Muscle of leg (tissue), 16 donors: ENCODE measurements around the gene YY1. TPM values are rescaled to one million over a fixed set of nuclear protein-coding genes. Genes with fewer than 3 reads are reported as not detected.

Experiments used
- DNase-seq: peaks from one replicate; pipeline ENCODE4 v3.0.0; 2013
- H3K27ac ChIP-seq: one replicate; pipeline ENCODE4 v1.5.1; 2013; ENCODE audit warnings: mild to moderate bottlenecking, low read length, control low read depth
- H3K27me3 ChIP-seq: one replicate; pipeline ENCODE4 v1.6.1; 2013; ENCODE audit warnings: low read length; ENCODE audit not compliant: control insufficient read depth, insufficient read depth
- H3K36me3 ChIP-seq: one replicate; pipeline ENCODE4 v1.6.1; 2013; ENCODE audit warnings: low read length; ENCODE audit not compliant: control insufficient read depth, insufficient read depth
- H3K4me1 ChIP-seq: one replicate; pipeline ENCODE4 v1.6.1; 2013; ENCODE audit warnings: low read length; ENCODE audit not compliant: control insufficient read depth, insufficient read depth
- H3K4me3 ChIP-seq: one replicate; pipeline ENCODE4 v1.5.1; 2013; ENCODE audit warnings: low read length, control low read depth
- H3K9me3 ChIP-seq: replicated peaks from 2 replicates; pipeline ENCODE4 v1.6.1; 2013; ENCODE audit warnings: low read depth, low read length; ENCODE audit not compliant: control insufficient read depth
- WGBS: methylation state at CpG from one replicate; pipeline ENCODE4 v1.1.5; 2013; ENCODE audit warnings: missing lambda C conversion rate; ENCODE audit not compliant: insufficient coverage; 5-methylcytosine and 5-hydroxymethylcytosine counted together
- long read RNA-seq, 11 donors: transcript quantifications; one replicate each; lab custom pipeline, GENCODE V29; 2026
- polyA plus RNA-seq, 8 donors: library from polyadenylated mRNA; unstranded; fragments of 120-200 nt; gene quantifications; one replicate each; pipeline versions ENCODE4 v1.2.1 to v1.2.3, GENCODE V29; 2013; ENCODE audit warnings: inconsistent platforms in 1 of 8, low replicate concordance in 1 of 8; ENCODE audit not compliant: insufficient read length in 8 of 8, insufficient read depth in 1 of 8
- total RNA-seq: library from RNA; stranded (reverse); fragments of 120-200 nt; gene quantifications from one replicate; pipeline ENCODE4 v1.2.4, GENCODE V29; 2013

The YY1 gene
- total RNA-seq: 40.6 TPM
- 10 to 100 TPM; 65.7 to 79.5 (median 70.8) TPM for polyA plus RNA-seq
- long read RNA-seq, donor 1, full-length matches to known transcripts: 22 of 22 reads
- long read RNA-seq, donor 1, partial matches to known transcripts: 0 of 22 reads
- long read RNA-seq, donor 1, other reads (novel, unspliced or antisense): 0 of 22 reads
- long read RNA-seq, donor 2, full-length matches to known transcripts: 7 of 7 reads
- long read RNA-seq, donor 2, partial matches to known transcripts: 0 of 7 reads
- long read RNA-seq, donor 2, other reads (novel, unspliced or antisense): 0 of 7 reads
- long read RNA-seq, donor 3, full-length matches to known transcripts: 36 of 41 reads
- long read RNA-seq, donor 3, partial matches to known transcripts: 5 of 41 reads
- long read RNA-seq, donor 3, other reads (novel, unspliced or antisense): 0 of 41 reads
- long read RNA-seq, donor 4, full-length matches to known transcripts: 25 of 30 reads
- long read RNA-seq, donor 4, partial matches to known transcripts: 5 of 30 reads
- long read RNA-seq, donor 4, other reads (novel, unspliced or antisense): 0 of 30 reads
- long read RNA-seq, donor 5, full-length matches to known transcripts: 89 of 101 reads
- long read RNA-seq, donor 5, partial matches to known transcripts: 12 of 101 reads
- long read RNA-seq, donor 5, other reads (novel, unspliced or antisense): 0 of 101 reads
- long read RNA-seq, donor 6, full-length matches to known transcripts: 66 of 78 reads
- long read RNA-seq, donor 6, partial matches to known transcripts: 12 of 78 reads
- long read RNA-seq, donor 6, other reads (novel, unspliced or antisense): 0 of 78 reads
- long read RNA-seq, donor 7, full-length matches to known transcripts: 59 of 67 reads
- long read RNA-seq, donor 7, partial matches to known transcripts: 8 of 67 reads
- long read RNA-seq, donor 7, other reads (novel, unspliced or antisense): 0 of 67 reads
- long read RNA-seq, donor 8, full-length matches to known transcripts: 35 of 41 reads
- long read RNA-seq, donor 8, partial matches to known transcripts: 6 of 41 reads
- long read RNA-seq, donor 8, other reads (novel, unspliced or antisense): 0 of 41 reads
- long read RNA-seq, donor 9, full-length matches to known transcripts: 59 of 64 reads
- long read RNA-seq, donor 9, partial matches to known transcripts: 5 of 64 reads
- long read RNA-seq, donor 9, other reads (novel, unspliced or antisense): 0 of 64 reads
- long read RNA-seq, donor 10, full-length matches to known transcripts: 49 of 58 reads
- long read RNA-seq, donor 10, partial matches to known transcripts: 9 of 58 reads
- long read RNA-seq, donor 10, other reads (novel, unspliced or antisense): 0 of 58 reads
- long read RNA-seq, donor 11, full-length matches to known transcripts: 40 of 60 reads
- long read RNA-seq, donor 11, partial matches to known transcripts: 15 of 60 reads
- long read RNA-seq, donor 11, other reads (novel, unspliced or antisense): 5 of 60 reads

GRCh38 chr14:100238419-100239210, at the start of gene YY1:
Gene YY1, plus strand, starts transcription at chr14:100239144. Its CDS starts 101 bp downstream, at chr14:100239245.
- no peaks in the 10 kb centered on the region for H3K9me3 ChIP-seq
- H3K27me3 ChIP-seq: no peaks in the 10 kb centered on the region
- H3K36me3 ChIP-seq: peaks cover 3% of the 10 kb centered on the region
- H3K4me3 ChIP-seq: peak within 1 kb of the TSS; percentile 73
- peaks cover 14% of the 10 kb centered on the region for H3K4me1 ChIP-seq
- WGBS: under 1% methylated on average over 86 of the region's 125 CpGs
- DNase-seq: peak; percentile 99
- peak within 1 kb of the TSS; percentile 95 for H3K27ac ChIP-seq

GRCh38 chr14:100190126-100190525, 48.8 kb upstream of the YY1 start:
- WGBS: 95% methylated on average over 1 of the region's 1 CpG

DNA sequence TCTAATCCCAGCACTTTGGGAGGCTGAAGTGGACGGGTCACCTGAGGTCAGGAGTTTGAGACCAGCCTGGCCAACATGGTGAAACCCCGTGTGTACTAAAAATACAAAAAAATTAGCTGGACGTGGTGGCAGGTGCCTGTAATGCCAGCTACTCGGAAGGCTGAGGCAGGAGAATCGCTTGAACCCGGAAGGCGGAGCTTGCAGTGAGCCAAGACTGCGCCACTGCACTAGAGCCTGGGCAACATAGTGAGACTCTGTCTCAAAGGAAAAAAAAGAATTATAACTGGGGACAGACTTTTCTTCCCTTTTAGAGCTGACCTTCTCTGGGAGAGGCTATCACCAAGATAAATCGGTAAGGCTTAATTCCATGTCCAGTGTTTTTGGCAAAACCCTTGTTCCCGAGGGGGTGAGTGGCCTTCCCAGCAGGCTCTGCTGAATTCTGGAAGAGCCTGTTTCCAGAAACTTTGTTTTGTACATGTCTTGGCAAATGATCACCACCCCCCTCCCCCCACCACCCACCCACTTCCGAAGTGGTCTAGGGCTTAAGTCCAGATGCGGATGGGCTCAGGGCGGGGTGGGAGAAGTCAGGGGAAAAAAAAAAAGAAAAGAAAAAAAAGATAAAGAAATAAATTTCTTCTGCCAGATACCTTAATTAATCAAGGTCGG, 47.2 kb upstream of the YY1 start:
- Histone ChIP-seq H3K27ac (no peak overlapping the region), H3K4me1 (peaks cover 17% of the 10 kb centered on the region), H3K9me3 (no peaks in the 10 kb centered on the region), H3K4me3 (no peak overlapping the region), H3K36me3 (no peaks in the 10 kb centered on the region), H3K27me3 (no peaks in the 10 kb centered on the region)
- peak; percentile 39 for DNase-seq
- WGBS: 79% methylated on average over 10 of the region's 14 CpGs

More at GRCh38 chr14:100190126-100190525, 48.8 kb upstream of the YY1 start:
- Histone ChIP-seq H3K27ac (no peak overlapping the region), H3K27me3 (no peaks in the 10 kb centered on the region), H3K36me3 (no peaks in the 10 kb centered on the region), H3K4me3 (no peak overlapping the region), H3K4me1 (peaks cover 17% of the 10 kb centered on the region), H3K9me3 (no peaks in the 10 kb centered on the region)
- no peak for DNase-seq

- Histone ChIP-seq H3K27ac (peak overlapping the region; percentile 86), H3K36me3 (no peaks in the 10 kb centered on the region), H3K4me3 (peak overlapping the region; percentile 45), H3K9me3 (no peaks in the 10 kb centered on the region), H3K4me1 (peaks cover 17% of the 10 kb centered on the region), H3K27me3 (no peaks in the 10 kb centered on the region)
- DNase-seq: peak; percentile 36
- 49% methylated on average over 15 of the region's 21 CpGs for WGBS
Observed at GRCh38 chr14:100192250-100192671, 46.7 kb upstream of the YY1 start.

DNA sequence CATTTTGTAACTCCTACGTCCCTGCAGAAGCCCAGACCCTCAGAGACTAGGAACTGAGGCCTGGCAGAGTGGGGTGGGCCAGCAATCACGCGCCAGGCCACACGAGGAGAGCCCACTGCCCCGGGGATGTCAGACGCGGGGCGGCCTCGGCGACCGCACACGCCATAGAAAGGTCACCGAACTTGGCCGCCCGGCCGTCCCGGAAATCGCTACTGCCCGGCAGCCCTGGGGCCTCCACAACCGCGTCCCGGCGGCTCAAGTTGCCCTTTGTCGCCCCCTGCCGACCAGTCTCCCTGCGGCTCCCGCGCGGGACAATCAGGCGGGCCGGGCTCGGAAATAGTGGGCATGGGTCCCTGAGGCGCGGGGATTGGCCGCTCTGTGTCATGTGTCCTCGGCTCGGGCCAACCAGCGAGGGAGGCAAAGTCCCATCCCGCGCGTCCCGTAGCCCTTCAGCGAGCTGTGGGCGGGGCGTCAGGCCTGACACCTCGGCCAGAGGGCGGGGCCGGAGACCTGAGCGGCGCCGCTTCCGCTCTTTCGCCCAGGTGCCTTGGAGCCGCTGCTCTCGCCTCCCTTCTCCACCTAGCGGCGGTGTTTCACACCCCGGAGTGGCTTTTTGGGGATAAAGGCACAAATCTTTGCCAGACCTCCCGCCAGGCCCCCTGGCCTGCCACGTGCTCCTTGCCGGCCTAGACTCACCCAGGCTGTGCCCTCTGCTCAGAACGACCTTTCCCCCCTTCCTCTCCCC, 46.1 kb upstream of the YY1 start:
- WGBS: under 1% methylated on average over 62 of the region's 62 CpGs
- Histone ChIP-seq H3K36me3 (no peaks in the 10 kb centered on the region), H3K27me3 (no peaks in the 10 kb centered on the region), H3K4me1 (peaks cover 17% of the 10 kb centered on the region), H3K9me3 (no peaks in the 10 kb centered on the region), H3K4me3 (peak overlapping the region; percentile 64), H3K27ac (peak overlapping the region; percentile 88)
- DNase-seq: peak; percentile 99

DNA sequence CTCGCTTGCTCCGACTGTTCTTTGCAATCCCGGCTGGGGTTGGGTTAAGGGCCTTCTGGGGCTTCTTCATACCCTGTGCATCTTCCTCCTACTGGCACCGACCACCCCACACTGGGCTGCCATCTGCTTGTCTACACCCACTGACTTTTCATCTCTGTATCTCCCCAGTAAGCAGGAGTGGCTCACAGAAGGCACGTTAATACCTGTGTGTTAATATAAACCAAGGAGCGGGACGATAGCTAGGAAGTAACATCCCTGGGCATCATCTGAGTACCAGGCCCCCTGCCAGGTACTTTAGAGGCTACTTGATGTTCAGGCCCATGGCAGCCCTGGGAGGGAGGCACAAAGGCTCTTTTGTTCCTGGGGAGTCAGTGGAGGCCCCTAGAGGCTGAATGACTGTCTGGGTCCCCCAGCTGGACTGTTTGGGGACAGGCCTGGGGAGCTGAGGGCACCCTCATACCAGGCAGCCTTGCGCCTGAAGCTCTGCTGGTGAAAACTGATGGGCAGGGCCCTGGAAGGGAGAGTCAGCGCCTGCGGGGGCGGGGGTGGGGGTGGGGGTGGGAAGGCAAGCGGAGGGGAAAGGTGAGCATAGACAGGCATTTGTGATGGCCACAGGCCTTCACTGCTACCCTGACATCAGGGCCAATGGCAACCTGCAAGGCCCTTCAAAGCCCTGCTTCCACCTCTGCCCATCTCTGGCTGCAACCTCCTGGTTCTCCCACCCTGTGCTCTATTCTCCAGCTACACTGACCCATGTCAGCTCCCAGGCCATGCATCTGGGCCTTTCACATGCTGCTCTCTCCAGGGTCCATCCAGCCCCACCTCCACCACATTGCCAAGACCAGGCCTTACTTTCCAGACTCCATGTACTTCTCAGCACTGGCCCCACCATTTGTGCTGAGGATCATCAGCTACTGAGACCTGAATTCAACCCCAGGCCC, 45.3 kb upstream of the YY1 start:
- H3K4me3 ChIP-seq: peak overlapping the region; percentile 64
- WGBS: 43% methylated on average over 6 of the region's 12 CpGs
- peak overlapping the region; percentile 88 for H3K27ac ChIP-seq
- peak; percentile 25 for DNase-seq
- no peaks in the 10 kb centered on the region for H3K36me3 ChIP-seq
- H3K9me3 ChIP-seq: no peaks in the 10 kb centered on the region
- H3K27me3 ChIP-seq: no peaks in the 10 kb centered on the region
- peaks cover 17% of the 10 kb centered on the region for H3K4me1 ChIP-seq

DNA sequence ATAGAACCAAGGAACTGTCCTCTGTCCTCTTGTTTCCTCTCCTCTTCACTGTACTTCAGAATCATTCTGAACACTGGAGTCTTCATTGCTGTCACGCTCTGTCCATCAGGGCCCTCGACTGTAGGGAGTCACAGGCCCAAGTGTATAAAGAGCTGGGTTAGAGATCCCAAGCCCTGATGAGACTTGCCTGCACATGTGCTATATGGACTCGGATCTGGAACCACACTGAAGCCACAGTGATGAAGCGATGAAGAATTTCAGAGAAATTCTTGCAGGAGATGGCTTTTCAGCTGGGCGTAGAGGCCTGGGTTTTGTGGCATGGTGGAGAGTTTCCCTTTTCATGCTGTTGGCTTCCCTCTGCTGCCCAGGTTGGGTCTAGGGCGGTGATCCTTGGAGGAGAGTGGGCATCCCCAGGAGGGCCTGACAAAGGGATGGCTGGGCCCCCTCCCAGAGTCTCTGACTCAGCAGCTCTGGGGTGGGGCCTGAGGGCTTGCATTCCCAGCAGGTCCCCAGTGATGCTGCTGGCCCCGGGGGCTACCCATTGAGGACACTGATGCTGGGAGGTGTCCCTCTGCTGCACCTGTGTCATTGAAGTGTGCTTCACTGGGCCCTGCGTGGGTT, 39.6 kb upstream of the YY1 start:
- no peak overlapping the region for H3K27ac ChIP-seq
- H3K36me3 ChIP-seq: no peaks in the 10 kb centered on the region
- WGBS: 88% methylated on average over 6 of the region's 8 CpGs
- DNase-seq: no peak
- H3K4me3 ChIP-seq: no peak overlapping the region
- no peaks in the 10 kb centered on the region for H3K9me3 ChIP-seq
- no peaks in the 10 kb centered on the region for H3K27me3 ChIP-seq
- H3K4me1 ChIP-seq: no peaks in the 10 kb centered on the region
